H1 (cell line): ENCODE results near the gene RAPGEF1. TPM values are rescaled to one million over a fixed set of nuclear protein-coding genes. Genes with fewer than 3 reads are reported as not detected.

Experiments
- KDM1A ChIP-seq: fragments of 200-600, 300-600 bp; sonication (generic); IDR thresholded peaks from 2 replicates; pipeline ENCODE4 v1.7.1; 2016; ENCODE audit warnings: mild to moderate bottlenecking, low read length, borderline replicate concordance
- KDM5A ChIP-seq: fragments of 200-600 bp; IDR thresholded peaks from 2 replicates; pipeline ENCODE4 v1.7.1; 2012; ENCODE audit warnings: mild to moderate bottlenecking, low read length, inconsistent platforms, mixed read lengths
- MAFK ChIP-seq: IDR thresholded peaks from 2 replicates; pipeline ENCODE4 v1.6.1; 2012; ENCODE audit warnings: low read depth, mild to moderate bottlenecking, improper control_type of control experiment, low read length
- POLR2A ChIP-seq, 2 experiments: IDR thresholded peaks; 1 replicate in 1 of 2; 2 replicates in 1 of 2; pipeline ENCODE4 v1.6.1; 2011; ENCODE audit warnings: low read depth in 2 of 2, low read length in 2 of 2, mild to moderate bottlenecking in 2 of 2; ENCODE audit errors: control extremely low read depth in 1 of 2
- RAD21 ChIP-seq, 2 experiments: IDR thresholded peaks in 1 of 2; conservative IDR thresholded peaks in 1 of 2; 2 replicates each; pipeline ENCODE4 v1.6.1; 2011; ENCODE audit warnings: low read depth in 2 of 2, low read length in 2 of 2, improper control_type of control experiment in 1 of 2, inconsistent platforms in 1 of 2, mild to moderate bottlenecking in 1 of 2, moderate library complexity in 1 of 2
- polyA plus RNA-seq, 7 experiments: library from polyadenylated mRNA; depleted of rRNA in 3 of 7; stranded (reverse) in 5 of 7; unstranded in 2 of 7; fragments of >200 nt in 5 of 7; fragments of 200-250 nt in 2 of 7; gene quantifications; 1 replicate in 5 of 7; 2 replicates in 1 of 7; 4 replicates in 1 of 7; pipeline versions ENCODE4 v1.2.1 to v1.2.3, GENCODE V29; 2011 to 2013; ENCODE audit warnings: missing spikeins in 2 of 7, mixed read lengths in 2 of 7
- total RNA-seq: library from RNA; stranded (reverse); fragmentation: NEBNext Ultra II Directional; extraction: Animal tissue kit (Norgen Biotek cat#: 25700); gene quantifications from 2 replicates; pipeline ENCODE4 v1.2.1, GENCODE V29; 2021
- TF ChIP-seq, protein P1 (sequence below): fragments of 300-600 bp; sonication (generic); IDR thresholded peaks from 2 replicates; pipeline ENCODE4 v1.7.1; 2012; ENCODE audit warnings: low read length, moderate library complexity, mild to moderate bottlenecking, inconsistent platforms; ENCODE audit not compliant: insufficient replicate concordance

The RAPGEF1 gene
- total and polyA plus RNA-seq, 2 of the 8 experiments (the other 6 are each of a cell fraction or from before 2014, with no cell fraction given): 29.7 to 78.9 TPM

DNA sequence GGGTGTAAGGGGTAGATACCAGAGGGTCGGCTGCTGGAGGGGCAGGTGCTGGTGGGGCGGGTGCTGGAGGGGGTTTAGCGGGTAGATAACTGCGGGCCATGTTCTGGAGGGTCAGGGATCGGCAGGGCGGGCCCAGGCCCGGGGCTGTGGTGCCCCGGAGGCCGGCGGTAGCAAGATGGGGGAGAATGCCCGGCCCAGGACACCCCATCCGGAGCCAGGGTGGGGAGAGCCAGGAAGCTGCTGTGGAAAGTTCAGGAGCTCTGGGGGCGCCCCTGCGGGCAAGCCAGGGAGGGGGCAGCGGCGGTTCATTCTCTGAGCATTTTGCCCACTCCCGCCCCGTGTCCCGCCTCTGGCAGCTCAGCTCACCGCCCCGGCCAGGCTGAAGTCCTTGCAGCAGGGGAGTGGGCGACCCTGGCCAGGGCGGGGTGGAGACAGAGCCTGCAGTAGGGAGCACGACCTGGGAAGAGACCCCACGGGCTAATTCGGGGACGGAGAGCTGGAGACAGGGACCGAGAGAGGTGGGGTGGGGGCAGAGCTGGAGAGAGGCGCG lies 194.0 kb downstream of the RAPGEF1 start (continued):
- TF ChIP-seq, protein P1, sequence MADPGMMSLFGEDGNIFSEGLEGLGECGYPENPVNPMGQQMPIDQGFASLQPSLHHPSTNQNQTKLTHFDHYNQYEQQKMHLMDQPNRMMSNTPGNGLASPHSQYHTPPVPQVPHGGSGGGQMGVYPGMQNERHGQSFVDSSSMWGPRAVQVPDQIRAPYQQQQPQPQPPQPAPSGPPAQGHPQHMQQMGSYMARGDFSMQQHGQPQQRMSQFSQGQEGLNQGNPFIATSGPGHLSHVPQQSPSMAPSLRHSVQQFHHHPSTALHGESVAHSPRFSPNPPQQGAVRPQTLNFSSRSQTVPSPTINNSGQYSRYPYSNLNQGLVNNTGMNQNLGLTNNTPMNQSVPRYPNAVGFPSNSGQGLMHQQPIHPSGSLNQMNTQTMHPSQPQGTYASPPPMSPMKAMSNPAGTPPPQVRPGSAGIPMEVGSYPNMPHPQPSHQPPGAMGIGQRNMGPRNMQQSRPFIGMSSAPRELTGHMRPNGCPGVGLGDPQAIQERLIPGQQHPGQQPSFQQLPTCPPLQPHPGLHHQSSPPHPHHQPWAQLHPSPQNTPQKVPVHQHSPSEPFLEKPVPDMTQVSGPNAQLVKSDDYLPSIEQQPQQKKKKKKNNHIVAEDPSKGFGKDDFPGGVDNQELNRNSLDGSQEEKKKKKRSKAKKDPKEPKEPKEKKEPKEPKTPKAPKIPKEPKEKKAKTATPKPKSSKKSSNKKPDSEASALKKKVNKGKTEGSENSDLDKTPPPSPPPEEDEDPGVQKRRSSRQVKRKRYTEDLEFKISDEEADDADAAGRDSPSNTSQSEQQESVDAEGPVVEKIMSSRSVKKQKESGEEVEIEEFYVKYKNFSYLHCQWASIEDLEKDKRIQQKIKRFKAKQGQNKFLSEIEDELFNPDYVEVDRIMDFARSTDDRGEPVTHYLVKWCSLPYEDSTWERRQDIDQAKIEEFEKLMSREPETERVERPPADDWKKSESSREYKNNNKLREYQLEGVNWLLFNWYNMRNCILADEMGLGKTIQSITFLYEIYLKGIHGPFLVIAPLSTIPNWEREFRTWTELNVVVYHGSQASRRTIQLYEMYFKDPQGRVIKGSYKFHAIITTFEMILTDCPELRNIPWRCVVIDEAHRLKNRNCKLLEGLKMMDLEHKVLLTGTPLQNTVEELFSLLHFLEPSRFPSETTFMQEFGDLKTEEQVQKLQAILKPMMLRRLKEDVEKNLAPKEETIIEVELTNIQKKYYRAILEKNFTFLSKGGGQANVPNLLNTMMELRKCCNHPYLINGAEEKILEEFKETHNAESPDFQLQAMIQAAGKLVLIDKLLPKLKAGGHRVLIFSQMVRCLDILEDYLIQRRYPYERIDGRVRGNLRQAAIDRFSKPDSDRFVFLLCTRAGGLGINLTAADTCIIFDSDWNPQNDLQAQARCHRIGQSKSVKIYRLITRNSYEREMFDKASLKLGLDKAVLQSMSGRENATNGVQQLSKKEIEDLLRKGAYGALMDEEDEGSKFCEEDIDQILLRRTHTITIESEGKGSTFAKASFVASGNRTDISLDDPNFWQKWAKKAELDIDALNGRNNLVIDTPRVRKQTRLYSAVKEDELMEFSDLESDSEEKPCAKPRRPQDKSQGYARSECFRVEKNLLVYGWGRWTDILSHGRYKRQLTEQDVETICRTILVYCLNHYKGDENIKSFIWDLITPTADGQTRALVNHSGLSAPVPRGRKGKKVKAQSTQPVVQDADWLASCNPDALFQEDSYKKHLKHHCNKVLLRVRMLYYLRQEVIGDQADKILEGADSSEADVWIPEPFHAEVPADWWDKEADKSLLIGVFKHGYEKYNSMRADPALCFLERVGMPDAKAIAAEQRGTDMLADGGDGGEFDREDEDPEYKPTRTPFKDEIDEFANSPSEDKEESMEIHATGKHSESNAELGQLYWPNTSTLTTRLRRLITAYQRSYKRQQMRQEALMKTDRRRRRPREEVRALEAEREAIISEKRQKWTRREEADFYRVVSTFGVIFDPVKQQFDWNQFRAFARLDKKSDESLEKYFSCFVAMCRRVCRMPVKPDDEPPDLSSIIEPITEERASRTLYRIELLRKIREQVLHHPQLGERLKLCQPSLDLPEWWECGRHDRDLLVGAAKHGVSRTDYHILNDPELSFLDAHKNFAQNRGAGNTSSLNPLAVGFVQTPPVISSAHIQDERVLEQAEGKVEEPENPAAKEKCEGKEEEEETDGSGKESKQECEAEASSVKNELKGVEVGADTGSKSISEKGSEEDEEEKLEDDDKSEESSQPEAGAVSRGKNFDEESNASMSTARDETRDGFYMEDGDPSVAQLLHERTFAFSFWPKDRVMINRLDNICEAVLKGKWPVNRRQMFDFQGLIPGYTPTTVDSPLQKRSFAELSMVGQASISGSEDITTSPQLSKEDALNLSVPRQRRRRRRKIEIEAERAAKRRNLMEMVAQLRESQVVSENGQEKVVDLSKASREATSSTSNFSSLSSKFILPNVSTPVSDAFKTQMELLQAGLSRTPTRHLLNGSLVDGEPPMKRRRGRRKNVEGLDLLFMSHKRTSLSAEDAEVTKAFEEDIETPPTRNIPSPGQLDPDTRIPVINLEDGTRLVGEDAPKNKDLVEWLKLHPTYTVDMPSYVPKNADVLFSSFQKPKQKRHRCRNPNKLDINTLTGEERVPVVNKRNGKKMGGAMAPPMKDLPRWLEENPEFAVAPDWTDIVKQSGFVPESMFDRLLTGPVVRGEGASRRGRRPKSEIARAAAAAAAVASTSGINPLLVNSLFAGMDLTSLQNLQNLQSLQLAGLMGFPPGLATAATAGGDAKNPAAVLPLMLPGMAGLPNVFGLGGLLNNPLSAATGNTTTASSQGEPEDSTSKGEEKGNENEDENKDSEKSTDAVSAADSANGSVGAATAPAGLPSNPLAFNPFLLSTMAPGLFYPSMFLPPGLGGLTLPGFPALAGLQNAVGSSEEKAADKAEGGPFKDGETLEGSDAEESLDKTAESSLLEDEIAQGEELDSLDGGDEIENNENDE: no peak
- no peak for TF ChIP-seq MAFK
- TF ChIP-seq KDM5A: no peak
- TF ChIP-seq RAD21 (IDR thresholded peaks at IDR 0.05 in 1 of 2, conservative IDR thresholded peaks at IDR 0.05 in 1 of 2; ENCODE audit: low read depth in 2 of 2, low read length in 2 of 2): no peak
- no peak for TF ChIP-seq POLR2A (IDR thresholded peaks at IDR 0.05; ENCODE audit: control extremely low read depth in 1 of 2, low read depth in 2 of 2, low read length in 2 of 2)
- no peak for TF ChIP-seq KDM1A
- TF ChIP-seq, all 59 proteins: peak for 3
